ENCODE measurements around the gene ZNF503.

DNA sequence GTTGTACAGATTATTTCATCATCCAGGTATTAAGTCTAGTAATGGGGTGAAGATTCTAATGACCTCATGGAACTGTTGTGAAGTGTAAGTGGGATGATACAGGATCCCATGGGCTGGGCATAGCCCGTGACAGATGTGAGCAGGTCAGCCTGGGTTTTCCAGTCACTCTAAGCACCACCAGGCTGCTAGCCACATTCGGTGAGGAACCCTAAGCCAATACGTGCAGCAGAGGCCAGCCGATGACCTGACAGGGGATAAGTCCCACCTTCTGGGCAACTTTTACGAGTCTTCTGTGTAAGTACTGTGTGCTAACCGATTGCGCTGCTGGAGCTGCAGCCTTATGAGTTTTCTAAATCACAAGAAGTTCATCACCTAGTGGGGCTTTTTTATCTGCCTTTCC is 7.3 kb downstream of the ZNF503 start:
- TF ChIP-seq CTCF (conservative IDR thresholded peaks at IDR 0.05) (no peak), EZH2 (IDR thresholded peaks at IDR 0.05; ENCODE audit: low read depth) (no peak)
